GM10847 (cell line): ENCODE measurements around the gene FBXW2.

Experiments used
- POLR2A ChIP-seq: IDR thresholded peaks from 2 replicates; pipeline ENCODE4 v1.6.1; 2011; ENCODE audit not compliant: insufficient read length; ENCODE audit errors: extremely low read depth

Gene FBXW2

DNA sequence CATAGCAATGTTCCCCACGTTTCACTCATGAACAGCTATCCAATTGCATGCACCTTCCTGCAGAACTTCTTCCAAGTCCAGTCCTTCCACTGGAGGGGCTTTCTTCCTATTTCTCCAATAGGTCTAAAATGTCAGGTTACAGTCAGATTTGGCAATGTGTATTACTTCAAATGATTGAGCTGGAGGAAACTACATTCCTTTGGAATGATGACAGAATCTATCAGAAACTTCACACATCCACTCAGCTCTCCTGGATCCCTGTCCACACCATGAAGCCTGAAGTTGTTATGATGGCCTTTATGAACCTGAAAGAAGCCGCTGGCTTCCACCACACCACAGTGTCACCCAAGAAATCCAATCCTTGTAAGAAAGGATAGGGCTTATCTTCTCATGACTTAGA is 32.2 kb downstream of the FBXW2 start:
- TF ChIP-seq POLR2A, result no peak

DNA sequence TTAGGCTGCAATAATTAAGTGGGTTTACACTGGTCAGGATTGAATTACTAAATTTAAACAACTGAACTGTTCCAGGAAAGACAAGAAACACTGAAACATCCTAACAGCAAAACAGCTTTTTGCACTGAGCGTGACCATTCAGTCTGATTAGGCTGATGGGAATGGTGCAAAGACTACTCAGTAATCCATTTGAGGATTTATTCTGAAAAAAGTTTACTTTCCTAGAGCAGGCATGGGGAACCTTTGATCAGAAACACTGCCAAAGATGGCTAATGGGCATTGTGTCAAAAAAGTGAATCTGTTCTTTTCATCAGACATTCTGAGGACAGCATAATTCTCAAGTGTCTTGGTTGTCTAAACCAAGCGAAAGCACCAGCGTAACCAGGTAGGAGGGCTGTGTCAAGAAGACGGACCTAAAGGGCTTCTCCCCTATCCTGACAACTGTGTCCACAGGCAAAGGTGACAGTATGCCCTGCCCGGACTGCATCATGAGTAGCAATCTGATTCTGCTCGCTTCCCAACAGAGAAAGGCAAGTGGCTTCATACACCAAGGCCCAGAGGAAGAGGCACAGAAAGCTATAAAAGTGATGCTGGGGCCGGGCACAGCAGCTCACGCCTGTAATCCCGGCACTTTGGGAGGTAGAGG is 33.3 kb downstream of the FBXW2 start:
- TF ChIP-seq POLR2A, result no peak

DNA sequence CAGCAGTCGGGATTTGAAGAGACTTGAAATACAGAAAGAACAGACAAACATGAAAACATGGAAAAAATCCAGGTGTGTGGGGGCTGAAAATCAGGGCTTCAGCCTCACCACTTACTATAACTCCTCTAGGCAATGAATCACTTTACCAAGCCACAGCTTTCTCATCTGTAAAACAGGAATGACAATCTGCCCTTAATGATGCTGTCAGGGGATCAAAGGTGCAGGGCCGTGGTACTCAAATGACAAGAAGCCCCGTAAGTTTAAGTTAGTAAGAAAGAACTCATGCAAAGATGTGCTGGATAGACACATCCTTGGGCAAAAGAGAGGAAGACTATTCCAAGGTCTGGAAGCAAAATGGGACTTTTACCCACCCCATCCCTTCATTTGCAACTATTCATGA is 34.7 kb downstream of the FBXW2 start:
- TF ChIP-seq POLR2A, result no peak

DNA sequence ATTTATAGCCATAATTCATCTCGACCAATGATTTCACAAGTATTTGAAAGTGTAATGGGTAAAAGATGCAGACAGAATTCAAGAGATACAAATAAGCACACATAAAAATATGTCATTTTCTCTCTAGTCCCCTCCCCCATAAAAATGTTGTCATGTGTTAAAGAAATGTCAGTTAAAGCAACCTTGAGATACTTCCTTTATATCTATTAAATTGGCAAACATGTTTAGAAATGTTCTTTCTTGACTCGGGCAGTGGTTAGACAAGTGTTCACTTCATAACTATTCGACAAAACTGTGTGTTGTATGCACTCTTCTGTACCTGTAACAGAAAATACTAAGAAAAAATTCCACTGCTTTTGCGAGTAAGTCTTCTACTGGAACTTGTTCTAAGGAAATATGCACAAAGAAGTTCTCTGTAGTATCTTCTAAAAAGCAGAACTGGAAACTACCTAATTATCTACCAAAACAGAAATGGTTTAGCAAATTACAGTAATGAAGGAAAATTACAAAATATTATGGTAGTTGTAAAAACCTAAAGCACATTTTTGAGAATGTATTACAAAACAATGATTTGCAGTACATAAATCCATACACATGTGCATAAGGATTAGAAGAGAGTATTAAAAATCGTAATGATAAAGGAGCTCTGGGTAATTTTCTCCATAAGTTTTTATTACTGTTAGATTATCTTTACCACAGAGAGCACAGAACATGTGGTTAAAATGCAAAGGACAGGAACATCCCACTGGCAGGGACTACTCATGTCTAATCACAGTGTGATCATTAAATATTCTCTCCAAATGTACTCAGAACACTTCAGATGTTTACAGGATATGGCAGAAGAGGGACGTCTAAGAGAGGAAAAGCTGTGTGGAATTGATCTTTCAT is 35.9 kb downstream of the FBXW2 start:
- no peak for TF ChIP-seq POLR2A

DNA sequence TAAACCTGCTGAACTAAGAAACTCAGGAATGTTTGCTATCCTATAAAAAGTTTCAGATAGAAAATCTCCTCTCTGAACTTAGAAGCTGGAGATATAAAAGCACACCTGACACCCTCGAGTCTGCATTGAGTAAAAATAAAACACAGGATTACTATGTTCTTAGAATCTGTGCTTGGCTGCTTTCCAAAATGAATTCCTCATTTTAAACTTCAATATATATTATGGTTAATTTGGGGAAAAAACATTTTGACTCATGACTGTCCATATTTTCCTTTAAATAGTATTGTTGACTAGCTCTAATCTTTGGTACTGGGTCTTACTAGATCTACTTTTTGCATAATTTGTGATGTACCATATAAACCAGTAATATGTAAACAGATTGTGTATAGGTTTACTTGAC is 36.7 kb downstream of the FBXW2 start:
- TF ChIP-seq POLR2A, result no peak

DNA sequence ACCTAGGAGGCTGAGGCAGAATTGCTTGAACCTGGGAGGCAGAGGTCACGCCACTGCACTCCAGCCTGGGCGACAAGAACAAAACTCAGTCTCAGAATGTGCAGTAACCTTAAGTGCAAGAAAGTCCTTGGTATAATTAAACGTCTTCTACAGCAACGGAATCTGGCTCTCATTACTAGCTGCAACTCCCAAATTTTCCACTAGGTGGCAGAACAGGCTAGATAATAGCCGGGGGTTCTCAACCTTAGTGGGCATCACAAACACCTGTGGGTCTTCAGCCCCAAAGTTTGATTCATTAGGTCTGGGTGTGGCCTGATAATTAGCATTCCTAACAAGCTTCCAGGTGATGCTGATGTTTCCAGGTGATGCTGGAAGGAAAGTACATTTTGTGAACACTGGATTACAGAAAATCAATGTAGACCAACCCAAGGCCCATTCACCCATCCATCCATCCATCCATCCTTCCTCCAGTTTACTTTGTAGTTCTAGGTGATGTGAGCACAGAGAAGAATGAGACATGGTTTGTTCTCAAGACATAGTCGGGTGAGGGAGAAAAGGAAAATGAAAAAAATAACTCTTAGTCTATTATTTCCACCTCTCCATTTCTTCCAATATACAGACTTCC is 37.3 kb downstream of the FBXW2 start:
- TF ChIP-seq POLR2A, result no peak

DNA sequence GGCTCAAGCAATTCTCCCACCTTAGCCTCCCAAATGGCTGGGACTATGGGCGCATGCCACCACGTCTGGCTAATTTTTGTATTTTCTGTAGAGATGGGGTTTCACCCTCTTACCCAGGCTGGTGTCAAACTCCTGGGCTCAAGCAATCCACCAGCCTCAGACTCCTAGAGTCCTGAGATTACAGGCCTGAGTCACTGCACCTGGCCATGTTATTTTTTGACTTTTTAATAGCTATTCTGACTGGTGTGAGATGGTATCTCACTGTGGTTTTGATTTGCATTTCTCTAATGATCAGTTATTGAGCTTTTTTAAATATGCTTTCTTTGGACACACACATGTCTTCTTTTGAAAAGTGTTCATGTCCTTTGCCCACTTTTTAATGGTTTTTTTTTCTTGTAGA is 38.2 kb downstream of the FBXW2 start:
- TF ChIP-seq POLR2A, result no peak

DNA sequence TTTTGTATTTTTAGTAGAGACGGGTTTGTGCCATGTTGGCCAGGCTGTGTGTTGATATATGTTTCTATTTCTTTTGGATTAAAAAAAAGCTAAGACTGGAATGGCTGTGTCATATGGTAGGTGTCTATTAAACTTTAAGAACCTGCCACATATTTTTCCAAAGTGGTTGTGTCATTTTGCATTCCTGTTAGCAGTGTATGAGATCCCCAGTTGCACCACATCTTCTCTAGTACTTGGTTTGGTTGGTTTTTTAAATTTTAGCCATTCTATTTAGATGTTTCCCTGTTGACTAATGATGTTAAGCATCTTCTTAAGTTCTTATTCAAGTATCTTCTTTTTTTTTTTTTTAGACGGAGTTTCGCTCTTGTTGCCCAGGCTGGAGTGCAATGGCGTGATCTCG is 42.8 kb downstream of the FBXW2 start:
- no peak for TF ChIP-seq POLR2A

DNA sequence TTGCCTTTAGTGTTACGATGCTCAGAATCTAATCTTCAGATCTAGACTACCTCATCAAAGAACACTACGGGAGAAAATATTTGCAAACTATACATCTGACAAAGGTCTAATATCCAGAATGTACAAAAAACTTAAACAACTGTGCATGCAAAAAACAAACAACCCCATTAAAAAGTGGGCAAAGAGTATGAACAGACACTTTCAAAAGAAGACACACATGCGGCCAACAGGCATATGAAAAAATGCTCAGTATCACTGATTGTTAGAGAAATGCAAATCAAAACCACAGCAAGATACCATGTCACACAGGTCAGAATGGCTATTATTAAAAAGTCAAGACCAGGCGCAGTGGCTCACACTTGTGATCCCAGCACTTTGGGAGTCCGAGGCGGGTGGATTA is 47.9 kb downstream of the FBXW2 start:
- TF ChIP-seq POLR2A, result no peak

DNA sequence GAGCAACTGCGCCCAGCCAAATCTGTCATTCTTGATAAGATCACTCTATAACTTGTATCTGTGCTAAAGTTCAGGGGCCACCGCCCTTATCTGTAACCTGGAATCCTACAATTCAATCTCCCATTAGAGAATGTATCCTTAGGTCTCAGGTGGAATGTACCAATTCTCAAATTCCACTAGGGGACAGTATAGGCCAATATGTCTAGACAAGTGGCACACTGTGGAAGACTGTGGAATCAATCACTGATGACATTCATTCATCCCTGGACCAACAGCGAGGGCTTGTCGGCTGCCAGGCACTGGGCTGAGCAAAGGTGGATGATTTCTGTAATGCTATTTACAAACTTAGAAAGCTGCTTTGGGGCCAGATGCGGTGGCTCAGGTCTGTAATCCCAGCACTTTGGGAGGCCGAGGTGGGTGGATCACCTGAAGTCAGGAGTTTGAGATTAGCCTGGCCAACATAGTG is 50.2 kb downstream of the FBXW2 start:
- TF ChIP-seq POLR2A, result no peak

DNA sequence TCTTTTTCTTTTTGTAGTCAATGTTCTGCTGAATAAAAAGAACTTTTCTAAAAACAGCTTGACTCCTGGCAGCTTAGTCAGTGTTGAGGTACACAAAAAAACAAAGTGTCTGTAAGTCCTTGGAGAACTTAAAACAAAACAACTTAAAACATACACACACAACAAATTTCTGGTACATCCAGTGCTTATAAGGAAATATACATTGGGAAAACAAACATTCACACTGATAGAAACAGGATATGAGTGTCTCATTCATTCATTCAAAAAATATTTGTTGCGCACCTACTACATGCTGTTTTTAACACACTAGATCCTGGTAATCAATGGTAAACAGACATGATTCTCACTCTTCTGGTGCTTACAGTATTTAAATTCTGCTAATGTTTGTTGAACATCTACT is 51.5 kb downstream of the FBXW2 start:
- no peak for TF ChIP-seq POLR2A

DNA sequence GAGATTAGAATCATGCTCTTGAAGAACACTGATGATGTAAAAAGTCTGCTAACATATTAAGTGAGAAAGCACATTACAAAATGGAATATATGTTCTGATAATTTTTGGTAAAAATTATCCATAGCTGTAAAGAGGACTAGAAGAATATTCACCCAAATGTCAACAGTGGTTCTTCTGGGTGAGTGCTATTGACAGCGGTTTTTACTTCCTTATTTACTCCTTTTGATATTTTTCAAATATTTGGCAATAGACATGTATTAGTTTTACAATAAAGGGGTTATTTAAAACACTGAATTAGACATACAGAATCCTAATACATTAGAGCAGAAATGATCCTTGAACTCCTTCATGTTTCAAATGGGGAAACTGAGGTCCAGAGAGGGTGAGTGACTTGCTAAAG is 52.0 kb downstream of the FBXW2 start:
- TF ChIP-seq POLR2A, result no peak

DNA sequence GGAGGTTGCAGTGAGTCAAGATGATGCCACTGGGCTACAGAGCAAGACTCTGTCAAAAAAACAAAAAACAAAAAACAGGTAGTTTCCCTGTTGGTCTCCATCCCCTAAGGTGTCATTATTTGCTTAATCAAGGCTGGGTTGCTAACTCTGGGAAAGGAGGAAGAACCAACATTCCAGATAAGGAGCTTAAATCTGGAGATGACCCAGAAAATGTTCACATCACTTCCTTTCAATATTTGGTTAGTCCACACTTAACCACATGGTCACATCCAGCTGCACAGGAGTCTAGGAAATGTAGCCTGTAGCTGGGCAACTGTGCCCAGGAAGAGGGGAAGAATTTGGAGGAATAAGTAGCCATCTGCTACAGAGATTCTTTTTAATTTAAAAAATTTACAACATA is 53.1 kb downstream of the FBXW2 start:
- TF ChIP-seq POLR2A, result no peak

DNA sequence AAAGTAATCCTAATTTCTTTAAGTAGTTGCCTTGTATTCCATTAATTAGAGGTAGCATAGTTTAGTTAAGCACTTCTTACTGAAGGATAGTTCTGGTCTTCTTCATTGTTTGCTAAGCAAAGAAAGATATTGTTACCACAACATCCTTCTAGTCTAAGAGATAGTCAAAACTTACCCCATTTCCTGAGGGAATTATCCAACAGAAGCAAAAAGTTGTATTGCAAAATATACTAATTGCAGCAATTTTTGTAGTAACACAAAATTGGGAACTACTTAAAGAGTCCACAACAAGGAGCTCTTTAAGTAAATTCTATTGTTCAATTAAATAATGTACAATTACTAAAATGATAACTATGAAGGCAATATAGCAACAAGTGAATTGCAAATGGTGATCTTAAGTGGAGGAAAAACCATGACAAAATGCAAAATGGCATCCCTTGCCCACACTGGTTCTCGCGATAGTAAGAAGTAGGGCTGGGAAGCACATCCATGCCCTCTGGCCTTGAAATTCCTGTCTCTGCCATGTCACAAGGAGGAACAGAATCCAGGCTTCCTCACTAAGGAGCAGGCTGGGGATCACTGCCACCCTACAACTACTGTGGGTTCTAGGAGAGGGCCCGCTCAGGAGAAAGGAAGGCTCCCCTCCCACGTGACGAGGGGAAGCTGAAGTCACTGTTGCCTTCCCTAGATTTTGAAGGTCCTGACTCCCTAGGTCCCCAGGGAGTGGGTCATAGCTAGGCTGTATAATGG is 55.6 kb downstream of the FBXW2 start:
- no peak for TF ChIP-seq POLR2A

DNA sequence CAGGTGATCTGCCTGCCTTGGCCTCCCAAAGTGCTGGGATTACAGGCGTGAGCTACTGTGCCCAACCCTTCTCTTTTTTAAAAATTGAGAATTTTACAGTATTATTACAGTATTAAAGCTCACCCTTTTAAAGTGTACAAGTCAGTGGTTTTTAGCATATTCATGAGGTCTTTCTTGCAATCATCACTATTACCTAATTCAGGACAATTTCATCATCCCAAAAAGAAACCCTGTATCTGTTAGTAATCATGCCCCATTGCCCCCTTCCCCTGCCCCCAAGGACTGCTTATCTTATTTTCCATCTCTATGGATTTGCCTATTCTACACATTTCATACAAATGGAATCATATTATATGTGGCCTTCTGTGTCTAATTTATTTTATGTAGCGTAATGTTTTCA is 56.3 kb downstream of the FBXW2 start:
- TF ChIP-seq POLR2A, result no peak
